T-cell (primary cell): Measurements from ENCODE around the gene MBP. TPM values are rescaled to one million over a fixed set of nuclear protein-coding genes. Genes with fewer than 3 reads are reported as not detected.

Source experiments
- ATAC-seq, 4 experiments: fragments of 200-7000 bp in 3 of 4; fragments of 150-1000 bp in 1 of 4; cut with Tn5 transposase; replicated peaks in 1 of 4; 1 replicate in 3 of 4; 2 replicates in 1 of 4; pipeline ENCODE4 v1.10.0; 2021; ENCODE audit warnings: moderate library complexity in 3 of 4, mild to moderate bottlenecking in 2 of 4, moderate number of reproducible peaks in 1 of 4
- CTCF ChIA-PET, 2 donors: fragments of 300-600 bp; sonication (Branson Sonifier 250); formaldehyde crosslinking; loops; one replicate each; lab custom pipeline; 2022; ENCODE audit warnings: antibody characterized with exemption in 2 of 2; lab: Charles Lee
- POLR2A ChIA-PET, 2 donors: fragments of 300-600 bp; sonication (Branson Sonifier 250); formaldehyde crosslinking; loops; one replicate each; lab custom pipeline; 2022; ENCODE audit warnings: antibody characterized with exemption in 2 of 2; lab: Charles Lee
- DNase-seq, 35 experiments: peaks; one replicate each; pipeline versions ENCODE4 v3.0.0 to v3.0.0-alpha.2; 2013 to 2023
- H3K27ac ChIP-seq: one replicate; pipeline ENCODE4 v1.5.1; 2013; ENCODE audit warnings: low read length
- H3K27me3 ChIP-seq, 2 experiments: replicated peaks in 1 of 2; 1 replicate in 1 of 2; 2 replicates in 1 of 2; pipeline versions ENCODE4 v1.6.1 to v1.7.0; 2013; ENCODE audit warnings: low read length in 1 of 2, mixed read lengths in 1 of 2; ENCODE audit not compliant: control insufficient read depth in 2 of 2, insufficient read depth in 2 of 2; ENCODE audit errors: extremely low read depth in 1 of 2
- H3K36me3 ChIP-seq, 2 donors: 1 replicate in 1 of 2; 2 replicates in 1 of 2; pipeline versions ENCODE4 v1.6.1 to v1.7.0; 2013; ENCODE audit warnings: low read length in 1 of 2; ENCODE audit not compliant: control insufficient read depth in 2 of 2, insufficient read depth in 1 of 2; ENCODE audit errors: extremely low read depth in 1 of 2
- H3K4me1 ChIP-seq, 2 experiments: 1 replicate in 1 of 2; 2 replicates in 1 of 2; pipeline versions ENCODE4 v1.6.1 to v1.7.0; 2013; ENCODE audit warnings: low read length in 2 of 2, mixed read lengths in 1 of 2; ENCODE audit not compliant: insufficient read depth in 2 of 2, control insufficient read depth in 1 of 2; ENCODE audit errors: extremely low read depth in 1 of 2
- H3K4me3 ChIP-seq, 2 donors: 1 replicate in 1 of 2; 2 replicates in 1 of 2; pipeline versions ENCODE4 v1.5.1 to v1.7.0; 2013; ENCODE audit warnings: mild to moderate bottlenecking in 2 of 2, low read length in 1 of 2, moderate library complexity in 1 of 2; ENCODE audit not compliant: control insufficient read depth in 1 of 2; ENCODE audit errors: extremely low read depth in 1 of 2
- H3K9me3 ChIP-seq: 2 replicates; pipeline ENCODE4 v1.7.0; 2013
- H3K27ac Mint-ChIP-seq, 2 donors: one replicate each; pipeline ENCODE4 v1.8.0; 2020 to 2021; ENCODE audit warnings: mild to moderate bottlenecking in 2 of 2, mixed read lengths in 2 of 2
- H3K27me3 Mint-ChIP-seq, 2 donors: one replicate each; pipeline ENCODE4 v1.8.0; 2021 to 2022; ENCODE audit warnings: mixed read lengths in 2 of 2
- H3K36me3 Mint-ChIP-seq: one replicate; pipeline ENCODE4 v1.8.0; 2021; ENCODE audit warnings: mixed read lengths
- H3K4me1 Mint-ChIP-seq, 3 donors: one replicate each; pipeline ENCODE4 v1.8.0; 2020 to 2022; ENCODE audit warnings: mixed read lengths in 3 of 3, mild to moderate bottlenecking in 1 of 3
- H3K4me3 Mint-ChIP-seq, 3 donors: one replicate each; pipeline ENCODE4 v1.8.0; 2020 to 2022; ENCODE audit warnings: mild to moderate bottlenecking in 3 of 3, mixed read lengths in 3 of 3, moderate library complexity in 3 of 3
- H3K9me3 Mint-ChIP-seq, 3 donors: one replicate each; pipeline ENCODE4 v1.8.0; 2020 to 2022; ENCODE audit warnings: mixed read lengths in 3 of 3
- WGBS: methylation state at CpG from one replicate; pipeline ENCODE4 v1.1.5; 2013; ENCODE audit warnings: missing lambda C conversion rate; ENCODE audit not compliant: insufficient coverage; 5-methylcytosine and 5-hydroxymethylcytosine counted together
- total RNA-seq, 35 experiments: library from RNA in 6 of 35; stranded (reverse) in 6 of 35; fragments of 120-200 nt in 1 of 35; gene quantifications; one replicate each; pipeline versions ENCODE4 v1.2.1 to v1.2.4 and lab custom pipeline; 2013 to 2026

The MBP gene
- total RNA-seq, 5 donors from 2014 or later (not counting 1 experiment from before 2014, with no cell fraction given): 114 to 185 (median 152) TPM

- Histone ChIP-seq H3K27me3 (no peaks in the 10 kb centered on the region), H3K4me3 (no peak overlapping the region), H3K36me3 (peaks cover 5 to 30% of the 10 kb centered on the region in 2 donors), H3K27ac (peak overlapping the region; percentile 82), H3K9me3 (no peaks in the 10 kb centered on the region), H3K4me1 (peaks cover 35 to 96% of the 10 kb centered on the region in 2 experiments)
- Mint-ChIP-seq H3K27ac (peak overlapping the region; percentile 87 to 100), H3K4me1 (peaks cover 95 to 100% (median 99%) of the 10 kb centered on the region in 3 donors), H3K36me3 (peaks cover 51% of the 10 kb centered on the region), H3K9me3 (no peaks in the 10 kb centered on the region), H3K4me3 (peak overlapping the region; percentile 58 to 72 (median 71)), H3K27me3 (no peaks in the 10 kb centered on the region)
- CTCF ChIA-PET: interaction anchor here (0.5 to 1.8 kb wide), 8 partner anchors 13 to 62 kb away, joined by 3 to 10 read pairs (median 3); no protein-coding TSS in a partner anchor
- peak; percentile 56 to 72 (median 64) for ATAC-seq
- DNase-seq: peak in 29 of 35 experiments; percentile 30 to 78 (median 49)
- POLR2A ChIA-PET: interaction anchor here in 1 of 2 donors (0.6 to 1.1 kb wide), 3 partner anchors 17 to 58 kb away, joined by 3 read pairs; no protein-coding TSS in a partner anchor
- 27% methylated on average over 8 of the region's 15 CpGs for whole genome bisulfite sequencing
Measured at GRCh38 chr18:77068321-77069312, 64.0 kb downstream of the MBP start.

- H3K27me3 Mint-ChIP-seq: no peaks in the 10 kb centered on the region
- H3K27ac ChIP-seq: peak overlapping the region; percentile 82
- peaks cover 54% of the 10 kb centered on the region for H3K36me3 Mint-ChIP-seq
- ChIA-PET POLR2A (interaction anchor here (0.6 to 1.7 kb wide), 3 partner anchors 38 to 63 kb away, joined by 3 to 5 read pairs (median 5); no protein-coding TSS in a partner anchor), CTCF (interaction anchor here (0.6 to 1.8 kb wide), 6 partner anchors 13 to 83 kb away, joined by 3 to 10 read pairs (median 6); no protein-coding TSS in a partner anchor)
- peaks cover 5 to 32% of the 10 kb centered on the region in 2 donors for H3K36me3 ChIP-seq
- no peak overlapping the region for H3K4me3 ChIP-seq
- peaks cover 47 to 97% of the 10 kb centered on the region in 2 experiments for H3K4me1 ChIP-seq
- H3K4me3 Mint-ChIP-seq: peak overlapping the region; percentile 38 to 72 (median 71)
- peak overlapping the region; percentile 87 to 100 for H3K27ac Mint-ChIP-seq
- ATAC-seq (peak; percentile 9 to 56 (median 44)), DNase-seq (peak in 30 of 35 experiments; percentile 31 to 80 (median 51))
- H3K4me1 Mint-ChIP-seq: peaks cover 97 to 100% (median 100%) of the 10 kb centered on the region in 3 donors
- H3K9me3 ChIP-seq: no peaks in the 10 kb centered on the region
- no peaks in the 10 kb centered on the region for H3K27me3 ChIP-seq
- H3K9me3 Mint-ChIP-seq: no peaks in the 10 kb centered on the region
- 5% methylated on average over 6 of the region's 14 CpGs for WGBS
Measured at GRCh38 chr18:77067291-77068061, 65.1 kb downstream of the MBP start.

- Mint-ChIP-seq H3K27me3 (no peaks in the 10 kb centered on the region), H3K27ac (peak overlapping the region; percentile 87 to 100), H3K36me3 (peaks cover 52% of the 10 kb centered on the region), H3K4me1 (peaks cover 97 to 100% (median 100%) of the 10 kb centered on the region in 3 donors), H3K9me3 (no peaks in the 10 kb centered on the region), H3K4me3 (peak overlapping the region in 2 of 3 donors; percentile 14 to 71)
- DNase-seq (no peak), ATAC-seq (no peak)
- no peaks in the 10 kb centered on the region for H3K27me3 ChIP-seq
- H3K4me3 ChIP-seq: no peak overlapping the region
- ChIA-PET CTCF (interaction anchor here (0.6 to 1.8 kb wide), 7 partner anchors 11 to 84 kb away, joined by 3 to 10 read pairs (median 5); no protein-coding TSS in a partner anchor), POLR2A (interaction anchor here (0.6 to 1.7 kb wide), 4 partner anchors 20 to 63 kb away, joined by 3 to 5 read pairs (median 4); no protein-coding TSS in a partner anchor)
- H3K9me3 ChIP-seq: no peaks in the 10 kb centered on the region
- H3K4me1 ChIP-seq: peaks cover 50 to 97% of the 10 kb centered on the region in 2 experiments
- 87% methylated on average over 3 of the region's 9 CpGs for WGBS
- peak overlapping the region; percentile 82 for H3K27ac ChIP-seq
- peaks cover 5 to 32% of the 10 kb centered on the region in 2 donors for H3K36me3 ChIP-seq
Measured at GRCh38 chr18:77066689-77067088, 65.9 kb downstream of the MBP start.

- peaks cover 5 to 32% of the 10 kb centered on the region in 2 donors for H3K36me3 ChIP-seq
Measured at GRCh38 chr18:77066101-77066500, 66.5 kb downstream of the MBP start.

GRCh38 chr18:77065221-77065981, 67.2 kb downstream of the MBP start:
- peak in 19 of 35 experiments; percentile 34 to 69 (median 43) for DNase-seq
- Mint-ChIP-seq H3K27ac (peak overlapping the region; percentile 87 to 100), H3K4me3 (peak overlapping the region; percentile 37 to 57 (median 43)), H3K27me3 (no peaks in the 10 kb centered on the region), H3K36me3 (peaks cover 44% of the 10 kb centered on the region), H3K4me1 (peaks cover 100% of the 10 kb centered on the region in 3 donors), H3K9me3 (no peaks in the 10 kb centered on the region)
- WGBS: 36% methylated on average over 2 of the region's 13 CpGs
- Histone ChIP-seq H3K4me3 (no peak overlapping the region), H3K36me3 (peaks cover 5 to 38% of the 10 kb centered on the region in 2 donors), H3K4me1 (peaks cover 59 to 97% of the 10 kb centered on the region in 2 experiments), H3K9me3 (no peaks in the 10 kb centered on the region), H3K27ac (peak overlapping the region; percentile 82), H3K27me3 (no peaks in the 10 kb centered on the region)
- ATAC-seq: no peak
- CTCF ChIA-PET: interaction anchor here in 1 of 2 donors (0.6 to 1.0 kb wide), 2 partner anchors 8 to 128 kb away, joined by 3 read pairs; no protein-coding TSS in a partner anchor
- POLR2A ChIA-PET: no interaction called here

More at GRCh38 chr18:77066101-77066500, 66.5 kb downstream of the MBP start:
- Histone ChIP-seq H3K9me3 (no peaks in the 10 kb centered on the region), H3K27me3 (no peaks in the 10 kb centered on the region), H3K27ac (peak overlapping the region; percentile 82), H3K4me3 (no peak overlapping the region), H3K4me1 (peaks cover 54 to 97% of the 10 kb centered on the region in 2 experiments)
- Mint-ChIP-seq H3K36me3 (peaks cover 48% of the 10 kb centered on the region), H3K27me3 (no peaks in the 10 kb centered on the region), H3K4me3 (peak overlapping the region in 1 of 3 donors; percentile 43), H3K4me1 (peaks cover 97 to 100% (median 100%) of the 10 kb centered on the region in 3 donors), H3K27ac (peak overlapping the region; percentile 87 to 100), H3K9me3 (no peaks in the 10 kb centered on the region)
- ATAC-seq (no peak), DNase-seq (no peak)
- CTCF ChIA-PET: interaction anchor here (0.9 to 1.6 kb wide), 2 partner anchors 12 to 64 kb away, joined by 3 to 6 read pairs; no protein-coding TSS in a partner anchor
- WGBS: 100% methylated on average over 4 of the region's 9 CpGs
- POLR2A ChIA-PET: interaction anchor here in 1 of 2 donors (1.7 kb wide), 1 partner anchor 42 kb away, joined by 5 read pairs; no protein-coding TSS in a partner anchor
